Measurements from ENCODE around the gene PPP1R16B.
A peak's percentile ranks its signal among the peaks of the same experiment; 100 is the strongest.

PPP1R16B gene

GRCh38 chr20:38825901-38826625, 20.6 kb downstream of the PPP1R16B start:
- DNase-seq (ENCODE audit: low spot score) (peak; percentile 74), FAIRE-seq (no peak)

GRCh38 chr20:38827770-38828281, 22.3 kb downstream of the PPP1R16B start:
- DNase-seq (ENCODE audit: low spot score) (no peak), FAIRE-seq (no peak)

GRCh38 chr20:38828514-38829295, 23.2 kb downstream of the PPP1R16B start:
- no peak for FAIRE-seq
- no peak for DNase-seq (ENCODE audit: low spot score)

GRCh38 chr20:38829296-38829875, 23.9 kb downstream of the PPP1R16B start:
- FAIRE-seq (no peak), DNase-seq (ENCODE audit: low spot score) (no peak)

GRCh38 chr20:38830356-38830755, 24.9 kb downstream of the PPP1R16B start:
- FAIRE-seq (no peak), DNase-seq (ENCODE audit: low spot score) (no peak)

GRCh38 chr20:38831049-38831691, 25.7 kb downstream of the PPP1R16B start:
- DNase-seq (ENCODE audit: low spot score) (no peak), FAIRE-seq (no peak)

GRCh38 chr20:38831995-38832620, 26.6 kb downstream of the PPP1R16B start:
- FAIRE-seq: no peak
- no peak for DNase-seq (ENCODE audit: low spot score)

GRCh38 chr20:38833154-38833856, 27.8 kb downstream of the PPP1R16B start:
- no peak for DNase-seq (ENCODE audit: low spot score)
- no peak for FAIRE-seq

- DNase-seq (ENCODE audit: low spot score) (no peak), FAIRE-seq (no peak)
These were observed 28.3 kb downstream of the PPP1R16B start for GRCh38 chr20:38833857-38834164.

GRCh38 chr20:38834868-38835267, 29.4 kb downstream of the PPP1R16B start:
- DNase-seq (ENCODE audit: low spot score) (no peak), FAIRE-seq (no peak)

- no peak for DNase-seq (ENCODE audit: low spot score)
These were observed 30.3 kb downstream of the PPP1R16B start for GRCh38 chr20:38835792-38836191.

GRCh38 chr20:38836991-38837390, 31.5 kb downstream of the PPP1R16B start:
- DNase-seq (ENCODE audit: low spot score) (no peak), FAIRE-seq (no peak)

More at GRCh38 chr20:38835792-38836191, 30.3 kb downstream of the PPP1R16B start:
- FAIRE-seq: no peak

GRCh38 chr20:38838326-38838725, 32.8 kb downstream of the PPP1R16B start:
- DNase-seq (ENCODE audit: low spot score): no peak
- FAIRE-seq: no peak

- no peak for FAIRE-seq
- no peak for DNase-seq (ENCODE audit: low spot score)
These were observed 34.1 kb downstream of the PPP1R16B start for GRCh38 chr20:38839563-38839962.

- FAIRE-seq: peak; percentile 80
These were observed 34.8 kb downstream of the PPP1R16B start for GRCh38 chr20:38840053-38840893.

GRCh38 chr20:38840894-38841470, 35.5 kb downstream of the PPP1R16B start:
- no peak for FAIRE-seq
- DNase-seq (ENCODE audit: low spot score): no peak

More at GRCh38 chr20:38840053-38840893, 34.8 kb downstream of the PPP1R16B start:
- DNase-seq (ENCODE audit: low spot score): no peak

GRCh38 chr20:38841570-38841969, 36.1 kb downstream of the PPP1R16B start:
- DNase-seq (ENCODE audit: low spot score) (no peak), FAIRE-seq (no peak)

GRCh38 chr20:38842026-38842425, 36.5 kb downstream of the PPP1R16B start:
- no peak for DNase-seq (ENCODE audit: low spot score)
- FAIRE-seq: no peak

- no peak for DNase-seq (ENCODE audit: low spot score)
- FAIRE-seq: no peak
These were observed 37.1 kb downstream of the PPP1R16B start for GRCh38 chr20:38842558-38842981.

Measured in urothelium cell line (cell line).